ENCODE results near the gene TAS2R46. TPM values are rescaled to one million over a fixed set of nuclear protein-coding genes. Genes with fewer than 3 reads are reported as not detected.
"Not testable (repeated sequence)": the region's sequence is repeated elsewhere in the genome, so short reads cannot be mapped to it uniquely, and the experiment has no call there.

Gene TAS2R46
- total and polyA plus RNA-seq, 8 donors: 0.20 to 1.4 (median 0.35) TPM; not detected in 2

- no peaks in the 10 kb centered on the region for H3K27me3 ChIP-seq
- DNase-seq (no peak), ATAC-seq (peak; percentile 67)
- H3K27ac ChIP-seq: no peak overlapping the region
- no peaks in the 10 kb centered on the region for H3K36me3 ChIP-seq
- no peak for TF ChIP-seq CTCF (IDR thresholded peaks at IDR 0.05)
- intact Hi-C loops (cut with DNase I): no loop called here
- H3K4me3 ChIP-seq: no peak overlapping the region
- no peaks in the 10 kb centered on the region for H3K4me1 ChIP-seq
- H3K9me3 ChIP-seq: no peaks in the 10 kb centered on the region
Observed at GRCh38 chr12:11067514-11067913, 5.4 kb upstream of the TAS2R46 start.

GRCh38 chr12:11059784-11060183 lies 2.3 kb downstream of the TAS2R46 start:
- no peak for TF ChIP-seq CTCF (IDR thresholded peaks at IDR 0.05)

GRCh38 chr12:11059041-11059440 lies 3.1 kb downstream of the TAS2R46 start:
- no peak overlapping the region for H3K27ac ChIP-seq
- no peaks in the 10 kb centered on the region for H3K4me1 ChIP-seq
- no peak overlapping the region for H3K4me3 ChIP-seq
- no peaks in the 10 kb centered on the region for H3K36me3 ChIP-seq
- intact Hi-C loops (cut with DNase I): no loop called here
- no peak for TF ChIP-seq CTCF (IDR thresholded peaks at IDR 0.05)
- no peaks in the 10 kb centered on the region for H3K9me3 ChIP-seq
- DNase-seq: no peak
- H3K27me3 ChIP-seq: no peaks in the 10 kb centered on the region
- no peak for ATAC-seq

More at GRCh38 chr12:11059784-11060183, 2.3 kb downstream of the TAS2R46 start:
- Histone ChIP-seq H3K27me3 (no peaks in the 10 kb centered on the region), H3K4me3 (no peak overlapping the region), H3K9me3 (no peaks in the 10 kb centered on the region), H3K4me1 (no peaks in the 10 kb centered on the region), H3K27ac (no peak overlapping the region), H3K36me3 (no peaks in the 10 kb centered on the region)
- no peak for ATAC-seq
- intact Hi-C loops (cut with DNase I): no loop called here
- no peak for DNase-seq

- DNase-seq (no peak), ATAC-seq (no peak)
- H3K9me3 ChIP-seq: peaks cover 0 to 19% of the 10 kb centered on the region in 2 donors
- no peak overlapping the region for H3K27ac ChIP-seq
- no peaks in the 10 kb centered on the region for H3K27me3 ChIP-seq
- intact Hi-C loops (cut with DNase I): no loop called here
- no peak overlapping the region for H3K4me3 ChIP-seq
- H3K36me3 ChIP-seq: no peaks in the 10 kb centered on the region
- TF ChIP-seq CTCF (IDR thresholded peaks at IDR 0.05): no peak
- H3K4me1 ChIP-seq: no peaks in the 10 kb centered on the region
Observed at GRCh38 chr12:11055306-11055705, 6.8 kb downstream of the TAS2R46 start.

- intact Hi-C loops (cut with DNase I); DNase-seq; H3K4me1 ChIP-seq; H3K27ac ChIP-seq; ATAC-seq; H3K27me3 ChIP-seq; H3K4me3 ChIP-seq: not testable (repeated sequence)
- H3K36me3 ChIP-seq: peaks cover 0 to 11% of the 10 kb centered on the region in 2 donors
- H3K9me3 ChIP-seq: peaks cover 0 to 27% of the 10 kb centered on the region in 2 donors
Observed at GRCh38 chr12:11049806-11050531, 12.1 kb downstream of the TAS2R46 start.

GRCh38 chr12:11041366-11041765 lies 20.7 kb downstream of the TAS2R46 start:
- ATAC-seq; H3K36me3 ChIP-seq; DNase-seq; H3K4me3 ChIP-seq; H3K27ac ChIP-seq; intact Hi-C loops (cut with DNase I); H3K9me3 ChIP-seq; H3K27me3 ChIP-seq; H3K4me1 ChIP-seq: not testable (repeated sequence)
